Measurements from ENCODE around the gene SELENOS.

Gene SELENOS, protein sequence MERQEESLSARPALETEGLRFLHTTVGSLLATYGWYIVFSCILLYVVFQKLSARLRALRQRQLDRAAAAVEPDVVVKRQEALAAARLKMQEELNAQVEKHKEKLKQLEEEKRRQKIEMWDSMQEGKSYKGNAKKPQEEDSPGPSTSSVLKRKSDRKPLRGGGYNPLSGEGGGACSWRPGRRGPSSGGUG

DNA sequence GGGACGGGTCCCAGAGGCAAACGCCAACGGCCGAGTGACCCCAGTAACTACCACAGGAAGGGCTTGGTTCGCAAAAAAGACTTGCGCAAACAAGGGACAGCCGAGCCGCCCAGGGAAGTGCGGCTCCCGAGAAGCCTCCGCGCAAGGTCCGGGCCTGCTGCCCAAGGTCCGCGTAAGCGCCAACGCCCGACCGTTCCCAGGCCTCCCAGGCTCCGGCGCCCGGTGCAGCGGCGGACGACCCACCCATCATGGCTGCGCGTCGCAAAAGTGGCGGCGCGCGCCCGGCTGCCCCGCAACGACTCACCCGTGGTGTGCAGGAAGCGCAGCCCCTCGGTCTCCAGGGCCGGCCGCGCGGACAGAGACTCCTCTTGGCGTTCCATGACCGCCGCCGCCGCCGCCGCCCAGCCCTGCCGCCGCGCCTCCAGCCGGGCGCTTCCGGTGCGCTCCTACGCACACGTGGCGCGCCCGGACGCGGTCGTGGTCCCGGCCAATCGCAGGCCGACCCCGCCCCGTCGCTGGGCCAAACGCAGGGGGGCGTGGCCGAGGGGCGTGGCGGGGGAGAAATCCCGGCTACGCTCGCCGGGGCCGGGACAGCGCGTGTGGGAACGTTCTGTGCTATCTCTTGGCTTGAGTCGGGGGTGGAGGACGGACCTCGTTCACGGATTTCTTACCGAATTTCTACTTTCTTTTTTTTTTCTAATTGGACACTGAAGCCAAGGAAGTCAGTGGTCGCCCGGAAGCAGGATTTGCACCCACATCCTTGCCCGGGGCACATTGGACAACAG, at the start of gene SELENOS:
Gene SELENOS, minus strand, starts transcription at position 448 of the 785 bp plus-strand sequence. Its CDS starts 68 bp downstream, at position 380.
- peak; percentile 75 to 80 for DNase-seq (ENCODE audit: low read depth in 2 of 2, low spot score in 1 of 2)

DNA sequence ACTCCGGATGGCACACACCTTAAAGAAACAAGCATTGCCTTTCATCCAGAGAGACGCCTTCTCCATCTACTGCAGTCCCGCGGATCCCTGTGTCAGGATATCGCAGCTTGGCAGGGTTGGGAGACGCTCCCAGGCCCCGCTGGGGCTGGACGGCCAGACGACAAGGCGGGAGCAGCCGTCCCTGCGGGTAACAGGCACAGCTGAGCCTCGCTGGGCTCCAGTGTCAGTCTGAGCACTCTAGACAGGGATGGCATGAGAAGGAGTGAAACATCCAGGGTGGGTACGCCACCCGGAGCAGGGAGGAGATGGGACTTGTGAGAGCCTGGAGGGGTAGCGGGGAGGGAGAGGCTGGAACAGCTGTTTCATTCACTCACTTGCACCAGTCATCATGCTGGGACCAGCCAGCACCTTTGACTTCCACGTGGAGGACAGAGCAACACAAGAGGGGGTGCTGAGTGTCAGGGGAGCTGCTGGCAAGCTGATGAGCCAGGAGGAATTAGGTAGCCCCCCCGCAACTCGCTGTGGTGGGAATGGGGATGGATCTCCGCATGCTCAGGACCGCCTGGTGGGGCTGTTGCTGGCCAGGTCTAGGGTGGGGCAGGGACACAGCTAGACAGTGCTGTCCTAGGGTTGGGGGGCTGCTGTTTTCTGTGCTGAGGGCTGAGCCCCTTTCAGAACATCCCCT, 49.3 kb upstream of the SELENOS start:
- no peak for DNase-seq (ENCODE audit: low read depth in 2 of 2, low spot score in 1 of 2)

DNA sequence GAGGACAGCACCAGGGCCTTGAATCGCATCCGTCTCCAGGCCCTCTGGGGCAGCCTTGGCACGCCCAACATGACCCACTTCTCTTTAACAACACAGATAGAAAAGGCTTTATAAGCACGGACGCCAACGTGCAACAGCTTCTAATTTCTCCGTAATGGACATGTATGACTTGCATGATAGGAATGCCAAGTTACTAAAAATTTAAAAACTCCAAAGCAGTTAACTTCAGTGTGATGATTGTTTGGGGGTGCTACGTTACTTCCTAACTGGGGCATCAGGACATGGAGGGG, 48.7 kb upstream of the SELENOS start:
- DNase-seq (ENCODE audit: low read depth in 2 of 2, low spot score in 1 of 2), result no peak

DNA sequence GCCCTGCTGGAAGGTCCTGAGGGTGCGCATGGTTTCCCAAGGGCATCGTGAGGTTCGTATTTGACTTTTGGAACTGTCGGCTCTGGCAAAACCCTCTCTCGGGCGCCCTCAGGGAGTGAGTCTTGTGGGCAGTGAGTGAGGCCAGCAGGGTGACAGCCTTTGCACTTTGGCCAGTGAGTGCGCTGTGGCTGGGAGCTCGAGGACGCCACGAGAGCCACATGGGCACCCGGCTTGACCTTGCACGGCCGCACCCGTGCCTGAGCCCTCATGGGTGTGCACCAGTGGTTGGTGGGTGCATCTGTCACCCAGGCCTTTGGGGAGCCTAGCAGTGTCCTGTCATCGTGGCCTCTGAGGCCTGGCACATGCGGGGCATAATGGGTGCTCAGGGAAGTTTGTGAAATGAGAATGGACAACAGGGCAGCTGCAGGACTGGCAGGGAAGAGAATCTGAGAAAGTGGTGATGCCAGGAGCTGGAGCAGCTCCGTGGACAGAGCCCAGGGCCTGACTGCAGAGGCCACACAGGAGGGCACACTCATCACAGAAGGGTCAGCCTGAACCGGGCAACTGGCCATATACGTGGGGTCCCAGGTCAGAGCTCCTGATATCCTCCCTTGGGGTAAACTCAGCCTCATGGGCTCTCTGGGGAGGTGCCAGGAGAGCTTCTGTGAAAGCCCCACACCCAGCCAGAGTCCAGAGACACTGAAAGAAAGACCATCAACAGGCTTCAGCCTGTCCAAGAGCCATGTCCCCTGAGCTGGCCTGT, 48.2 kb upstream of the SELENOS start:
- DNase-seq (ENCODE audit: low read depth in 2 of 2, low spot score in 1 of 2), result no peak

DNA sequence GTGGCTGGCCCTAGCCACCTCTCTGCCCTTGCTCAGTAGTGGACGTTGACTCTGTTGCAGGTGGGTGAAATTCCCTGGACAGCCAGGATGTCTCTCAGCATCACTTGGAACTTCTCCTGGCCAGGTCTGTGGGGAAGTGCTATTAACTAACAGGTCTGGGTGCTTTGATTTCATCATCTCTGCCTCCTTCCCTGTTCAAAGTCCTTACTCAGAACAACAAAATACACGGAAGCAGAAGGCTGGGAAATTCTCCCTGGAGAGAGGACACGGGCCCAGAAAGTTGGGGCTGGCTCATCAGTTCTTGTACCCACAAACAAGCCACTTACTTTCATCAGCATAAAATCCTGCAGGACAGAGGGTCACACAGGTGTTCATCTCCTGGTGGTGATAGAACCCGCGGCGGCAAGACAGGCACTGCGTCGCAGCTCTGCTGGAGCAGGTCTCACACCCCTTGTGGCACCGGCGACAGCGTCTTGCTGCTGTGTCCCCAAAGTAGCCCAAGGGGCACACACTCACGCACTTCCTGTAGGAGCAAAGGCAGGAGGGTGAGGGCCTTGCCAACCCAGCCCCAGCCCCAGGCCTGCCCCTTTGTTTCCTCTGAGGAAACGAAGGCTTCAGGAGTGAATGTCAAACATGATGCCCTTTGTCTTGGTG, 47.4 kb upstream of the SELENOS start:
- DNase-seq (ENCODE audit: low read depth in 2 of 2, low spot score in 1 of 2), result no peak

DNA sequence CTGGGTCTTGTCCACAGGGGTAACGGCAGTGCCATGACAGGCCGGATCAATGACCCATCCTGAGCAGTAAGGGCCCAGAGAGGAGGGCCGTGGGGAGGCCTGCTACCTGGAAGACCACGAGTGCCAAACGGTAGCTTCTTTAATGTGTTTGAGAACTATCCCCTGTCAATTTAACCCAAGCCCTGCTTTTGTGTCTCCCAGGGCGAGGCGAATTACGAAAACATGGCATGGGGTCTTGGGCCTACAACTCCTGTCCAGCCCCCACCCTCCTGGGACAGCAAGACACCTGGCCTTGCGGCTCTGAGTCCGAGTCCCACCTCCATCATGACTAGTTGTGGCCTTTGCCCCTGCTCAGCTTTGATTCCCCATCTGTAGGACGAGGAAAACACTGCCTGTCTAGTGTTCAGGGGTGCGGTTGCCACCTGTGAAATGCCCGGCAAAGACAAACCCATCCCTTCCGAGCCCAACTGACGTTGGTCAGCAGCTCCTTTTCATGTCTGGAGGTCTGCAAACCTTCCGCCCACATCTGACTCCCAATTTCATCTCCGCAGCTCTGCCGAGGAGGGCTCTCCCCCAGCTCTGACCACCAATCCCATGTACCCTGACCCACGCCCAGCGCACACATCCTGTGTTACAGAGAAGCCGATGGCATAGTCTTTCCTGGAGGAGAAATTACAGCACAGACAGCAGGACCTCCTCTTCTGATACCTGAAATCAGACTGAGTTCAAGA, 46.7 kb upstream of the SELENOS start:
- no peak for DNase-seq (ENCODE audit: low read depth in 2 of 2, low spot score in 1 of 2)

DNA sequence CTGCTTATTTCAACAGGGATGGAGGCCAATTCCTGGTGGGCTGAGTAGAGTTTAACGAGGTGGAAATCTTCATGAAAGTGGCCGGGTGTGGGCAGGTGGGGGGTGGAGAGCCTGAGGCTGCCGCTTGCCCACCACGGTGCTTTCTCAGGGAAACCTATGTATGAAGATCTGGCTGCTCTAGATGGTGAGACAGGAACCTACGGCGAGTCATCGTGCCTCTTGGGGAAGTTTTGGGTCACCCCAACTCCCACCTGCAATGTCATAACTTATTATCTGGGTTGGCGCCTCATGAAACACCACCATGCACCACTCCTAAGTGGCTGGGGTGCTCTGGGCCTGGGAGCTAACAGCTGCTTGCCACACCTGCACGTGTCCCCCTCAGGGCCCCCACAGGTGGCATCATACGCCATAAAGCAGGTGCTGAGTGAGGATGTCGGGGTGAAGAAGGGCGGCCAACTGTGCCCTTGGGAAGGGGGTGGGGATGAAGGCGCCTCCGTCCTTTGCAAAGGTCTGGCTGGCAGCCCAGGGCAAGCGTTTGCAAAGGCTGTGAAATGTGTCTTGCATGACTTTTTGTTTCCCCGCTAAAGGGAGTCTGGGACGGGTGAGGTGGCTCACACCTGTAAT, 45.7 kb upstream of the SELENOS start:
- no peak for DNase-seq (ENCODE audit: low read depth in 2 of 2, low spot score in 1 of 2)

DNA sequence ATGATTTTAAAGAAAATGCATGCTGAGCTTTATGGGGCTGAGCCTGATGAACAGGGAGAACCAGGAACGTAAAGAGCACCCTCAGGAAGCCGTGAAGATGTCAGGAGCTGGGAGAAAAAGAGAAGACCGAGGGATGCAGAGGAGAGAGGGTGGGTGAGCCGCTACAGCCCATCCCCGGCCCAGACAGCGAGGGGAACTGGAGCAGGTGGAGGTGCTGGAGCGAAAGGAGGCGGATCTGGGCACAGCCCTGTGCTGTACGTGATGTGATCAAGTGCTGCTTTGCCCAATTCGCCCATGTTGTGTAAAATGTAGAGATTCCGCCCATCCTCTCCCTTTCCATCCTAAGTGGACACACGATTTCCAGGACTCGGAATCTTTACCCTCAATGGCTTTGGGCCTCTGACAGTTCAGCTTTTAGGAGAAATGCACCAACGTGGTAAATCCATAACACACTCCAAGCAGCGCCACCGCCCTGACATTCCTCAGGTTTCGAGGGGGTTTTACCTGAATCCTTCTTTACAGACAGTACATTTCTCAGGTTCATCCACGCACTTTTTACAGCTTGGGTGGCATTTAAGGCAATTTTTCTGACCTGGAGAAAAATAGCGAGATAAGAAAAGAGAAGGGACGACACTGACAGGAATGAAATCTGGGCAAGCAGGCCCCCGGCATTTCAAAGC, 44.9 kb upstream of the SELENOS start:
- DNase-seq (ENCODE audit: low read depth in 2 of 2, low spot score in 1 of 2), result no peak

DNA sequence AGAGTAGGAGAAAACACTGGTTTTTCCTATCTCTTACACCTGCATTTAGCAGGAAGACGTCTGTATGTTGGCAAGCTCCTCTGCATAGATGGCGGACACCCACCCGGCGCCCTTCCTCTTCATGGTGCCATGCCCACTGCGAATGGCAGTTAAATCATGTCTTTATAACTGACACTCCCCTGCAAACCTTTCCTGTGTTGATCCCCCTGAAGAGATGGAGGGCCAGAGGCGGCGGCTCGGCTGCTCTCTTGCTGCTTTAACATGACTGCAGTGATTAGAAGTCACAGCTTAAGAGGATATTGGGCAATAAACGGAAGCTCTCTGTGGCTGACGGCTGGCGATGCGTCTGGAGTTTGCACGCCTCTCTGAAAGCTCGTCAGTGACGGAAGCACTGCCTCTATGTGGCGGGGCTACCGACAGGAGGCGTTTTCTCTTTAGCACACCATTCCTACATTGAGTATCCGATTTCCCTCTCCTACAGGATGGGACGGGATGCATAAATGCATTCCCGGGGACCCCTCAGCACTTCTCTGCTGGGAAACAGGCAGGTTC, 43.3 kb upstream of the SELENOS start:
- peak in 1 of 2 donors; percentile 33 for DNase-seq (ENCODE audit: low read depth in 2 of 2, low spot score in 1 of 2)

DNA sequence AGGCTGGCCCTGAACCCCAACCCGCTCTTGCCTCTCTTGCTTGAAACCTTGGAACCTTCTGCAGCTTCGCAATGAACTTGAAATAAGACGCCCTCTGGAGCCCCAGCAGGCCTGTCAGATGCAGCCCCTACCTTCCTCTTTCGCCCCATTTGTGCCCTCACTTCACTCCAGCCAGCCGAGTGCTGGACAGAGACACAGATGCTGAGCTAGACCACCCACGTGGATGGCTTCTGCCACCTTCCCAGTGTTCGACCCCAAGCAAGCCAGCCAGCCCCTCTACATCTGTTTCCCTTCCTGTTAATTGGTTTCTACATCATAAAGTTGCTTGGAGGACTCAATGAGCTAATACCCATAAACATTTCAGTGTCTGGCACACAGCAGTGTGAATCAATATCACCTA, 41.6 kb upstream of the SELENOS start:
- no peak for DNase-seq (ENCODE audit: low read depth in 2 of 2, low spot score in 1 of 2)

DNA sequence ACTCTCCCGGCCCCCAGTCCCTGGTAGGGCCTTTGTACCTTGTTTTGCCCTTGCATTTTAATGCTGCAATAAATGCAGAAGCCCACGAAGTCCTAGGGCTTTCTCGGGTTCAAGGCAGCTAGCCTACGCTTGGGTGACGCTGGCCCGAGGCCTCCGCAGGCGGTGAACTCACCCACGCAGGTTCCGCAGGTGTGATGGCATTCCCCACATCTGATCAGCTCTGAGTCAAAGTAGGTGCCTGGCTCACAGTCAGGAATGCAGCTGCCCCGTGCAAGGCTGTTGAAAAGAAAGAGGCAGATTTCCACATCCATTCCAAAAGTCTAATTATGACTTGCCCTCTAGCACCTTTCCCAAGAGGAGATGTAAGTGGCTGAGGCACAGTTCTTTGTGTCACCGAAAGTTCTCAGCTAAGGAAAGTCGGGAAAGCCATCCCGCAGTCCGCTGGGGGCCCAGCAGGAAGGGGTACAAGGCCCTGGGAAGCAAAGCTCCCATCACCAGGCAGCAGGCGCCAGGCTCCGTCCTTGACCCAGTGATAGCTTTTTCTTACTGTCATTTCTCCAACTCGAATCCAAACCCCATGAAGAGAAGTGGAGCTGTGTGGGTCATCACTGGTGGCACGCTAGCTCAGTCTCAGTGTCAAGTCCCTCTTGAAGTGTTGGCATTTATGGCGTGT, 41.0 kb upstream of the SELENOS start:
- DNase-seq (ENCODE audit: low read depth in 2 of 2, low spot score in 1 of 2), result no peak

DNA sequence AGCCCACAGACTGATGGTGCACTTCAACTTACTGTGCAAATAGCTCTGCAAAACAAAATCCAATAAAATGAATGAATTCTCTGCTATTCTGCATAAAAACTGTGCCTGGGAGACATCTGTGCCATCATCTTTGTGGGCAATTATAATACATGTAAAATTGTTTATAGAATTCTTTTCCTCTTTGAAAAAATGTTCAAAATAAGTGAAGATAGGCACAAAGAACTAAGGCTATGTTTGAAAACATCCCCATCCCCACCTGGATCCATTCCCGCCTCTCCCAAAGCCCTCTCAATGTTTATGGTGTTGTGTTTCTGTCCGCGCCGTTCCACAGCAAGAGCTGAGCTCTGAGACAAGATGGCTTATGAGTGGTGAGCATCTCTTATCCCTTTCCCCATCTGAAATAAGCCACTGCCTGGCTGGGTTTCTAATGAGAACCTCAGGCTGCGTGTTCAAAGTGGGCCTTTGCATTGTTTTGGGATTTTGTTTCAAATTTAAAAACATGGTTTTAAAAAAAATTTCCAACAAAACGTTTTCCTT, 40.1 kb upstream of the SELENOS start:
- no peak for DNase-seq (ENCODE audit: low read depth in 2 of 2, low spot score in 1 of 2)

DNA sequence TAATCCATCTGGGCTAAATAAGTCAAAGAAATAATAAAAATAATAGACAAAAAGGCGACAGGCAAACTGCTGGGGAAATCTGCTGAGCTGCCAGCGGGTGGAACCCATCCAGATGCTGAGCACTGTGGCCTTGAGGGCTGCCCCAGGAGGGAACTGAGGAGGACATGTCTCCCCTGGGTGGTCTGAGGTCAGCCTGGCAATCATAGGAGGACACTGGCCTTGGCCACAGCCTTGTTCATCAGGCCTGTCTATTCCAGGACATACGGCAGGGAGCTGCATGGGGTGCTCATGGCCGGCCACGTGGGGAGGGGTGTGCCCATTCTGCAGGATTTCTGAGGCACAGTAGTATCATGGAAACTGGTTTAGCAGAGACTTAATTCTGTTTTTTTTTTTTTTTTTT, 39.2 kb upstream of the SELENOS start:
- DNase-seq (ENCODE audit: low read depth in 2 of 2, low spot score in 1 of 2), result no peak

DNA sequence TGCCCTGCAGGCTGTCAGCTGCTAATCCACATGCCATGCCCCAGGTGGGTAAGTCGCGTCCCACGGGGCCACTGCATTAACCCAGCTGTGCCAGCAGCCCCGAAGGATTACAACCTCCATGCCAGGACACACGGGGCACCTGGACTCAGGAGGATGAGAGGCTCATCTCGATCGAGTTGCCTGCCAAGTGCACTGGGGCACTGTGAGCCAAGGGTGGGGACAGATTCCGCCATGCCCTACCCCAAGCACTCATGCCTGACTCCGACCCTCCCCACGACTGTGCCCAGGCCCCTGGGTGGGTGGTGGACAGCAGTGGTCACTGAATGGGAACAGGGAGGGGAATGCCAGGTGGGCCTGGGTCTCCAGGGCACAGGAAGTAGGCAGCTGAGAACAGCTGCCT, 38.5 kb upstream of the SELENOS start:
- DNase-seq (ENCODE audit: low read depth in 2 of 2, low spot score in 1 of 2), result no peak

DNA sequence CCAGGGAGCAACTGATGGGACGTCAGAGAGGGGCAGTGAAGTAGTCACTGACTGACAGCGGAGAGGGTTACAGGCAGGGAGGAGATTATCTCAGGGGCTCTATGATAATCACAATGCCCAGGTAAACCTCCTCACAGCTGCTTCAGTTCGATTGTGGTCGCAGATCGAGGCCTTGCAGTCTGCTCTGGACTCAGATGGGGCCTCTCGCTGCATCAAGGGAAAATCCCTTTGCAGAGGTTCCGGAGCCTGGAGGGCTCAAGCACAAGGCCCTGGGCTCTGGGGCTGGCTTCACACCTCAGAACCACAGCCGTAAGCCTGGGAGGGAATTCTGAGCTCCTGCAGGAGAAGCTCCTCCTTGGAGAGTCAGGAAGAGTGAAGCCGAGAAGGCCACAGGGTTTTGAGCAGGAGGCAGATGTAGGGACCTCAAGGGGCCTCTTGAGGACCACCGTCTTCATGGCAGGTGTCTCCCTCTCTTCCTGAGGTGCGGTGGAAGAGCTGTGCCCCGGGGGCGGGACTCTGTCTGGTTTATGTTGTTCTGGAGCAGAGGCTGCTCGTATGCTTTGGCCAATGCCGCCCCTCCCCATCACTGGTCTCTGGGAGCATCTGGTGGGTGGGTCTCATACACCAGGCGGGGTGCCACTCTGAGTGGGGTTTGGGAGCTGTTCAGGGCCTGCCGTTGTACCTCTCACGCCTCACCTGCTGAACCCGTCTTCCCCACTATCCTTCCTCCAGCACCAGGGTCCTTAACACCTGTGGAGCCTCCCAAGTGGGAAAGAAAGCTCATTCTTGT, 37.2 kb upstream of the SELENOS start:
- DNase-seq (ENCODE audit: low read depth in 2 of 2, low spot score in 1 of 2), result no peak

DNA sequence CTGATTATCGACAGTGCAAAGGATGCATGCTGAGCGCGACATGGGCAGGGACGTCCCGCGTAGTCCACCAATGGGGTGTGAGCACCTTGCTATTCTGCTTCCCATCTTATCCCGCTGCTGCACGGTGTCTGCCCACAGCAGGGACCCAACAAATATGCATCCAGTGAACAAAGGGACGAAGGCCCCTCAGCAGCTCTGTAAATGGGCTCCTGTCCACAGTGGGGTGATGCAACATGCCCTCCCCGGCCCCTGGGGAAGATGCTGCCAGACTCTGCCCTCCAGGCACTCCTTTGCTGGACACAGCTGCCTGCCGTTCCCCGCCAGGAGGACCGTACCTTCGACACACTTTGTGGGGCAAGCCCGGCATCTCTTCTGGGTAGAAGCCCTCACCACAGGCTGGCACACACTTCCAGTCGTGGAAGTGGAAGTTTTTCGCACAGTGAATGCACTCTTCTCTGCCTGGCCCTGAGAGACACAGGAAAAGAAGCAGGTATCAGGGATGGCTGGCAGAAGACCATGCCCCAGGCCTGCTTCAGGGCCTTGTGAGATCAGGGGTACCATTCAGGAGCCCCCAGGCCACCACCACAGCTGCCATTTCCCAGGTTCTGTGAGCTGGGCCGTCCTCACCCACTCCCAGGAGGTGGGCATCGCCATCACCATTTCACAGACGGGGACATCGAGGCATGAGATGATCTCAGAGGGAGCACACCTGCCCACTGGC, 35.9 kb upstream of the SELENOS start:
- no peak for DNase-seq (ENCODE audit: low read depth in 2 of 2, low spot score in 1 of 2)

DNA sequence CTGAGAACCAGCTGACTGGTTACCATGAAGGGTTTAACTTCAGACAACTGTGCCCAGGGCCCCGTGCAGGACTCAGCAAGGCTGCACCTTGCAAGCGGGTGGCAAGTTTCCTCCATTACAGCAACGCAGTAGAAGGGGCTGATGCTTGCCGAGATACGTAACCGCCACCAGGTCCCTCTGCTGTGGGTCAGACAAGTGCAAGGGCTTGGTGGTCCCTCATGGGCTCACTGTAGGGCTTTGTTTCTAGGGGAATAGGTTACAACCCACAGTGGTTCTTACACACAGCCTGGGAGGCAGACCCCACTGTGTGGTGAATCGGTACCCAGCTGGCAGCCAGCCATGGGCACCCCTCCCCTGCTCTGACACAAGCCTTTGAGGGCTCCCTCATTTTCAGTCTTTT, 33.2 kb upstream of the SELENOS start:
- no peak for DNase-seq (ENCODE audit: low read depth in 2 of 2, low spot score in 1 of 2)
